HG03378 (cell line): Measurements from ENCODE around the gene DNAJB2.
A peak's percentile ranks its signal among the peaks of the same experiment; 100 is the strongest.
"Not testable (repeated sequence)": the region's sequence is repeated elsewhere in the genome, so short reads cannot be mapped to it uniquely, and the experiment has no call there.

Experiments used
- ATAC-seq: cut with Tn5 transposase; IDR thresholded peaks from one replicate; pipeline ENCODE4 v1.9.1; 2021; ENCODE audit warnings: mild to moderate bottlenecking, moderate library complexity; ENCODE audit not compliant: unreplicated experiment

DNAJB2 gene

DNA sequence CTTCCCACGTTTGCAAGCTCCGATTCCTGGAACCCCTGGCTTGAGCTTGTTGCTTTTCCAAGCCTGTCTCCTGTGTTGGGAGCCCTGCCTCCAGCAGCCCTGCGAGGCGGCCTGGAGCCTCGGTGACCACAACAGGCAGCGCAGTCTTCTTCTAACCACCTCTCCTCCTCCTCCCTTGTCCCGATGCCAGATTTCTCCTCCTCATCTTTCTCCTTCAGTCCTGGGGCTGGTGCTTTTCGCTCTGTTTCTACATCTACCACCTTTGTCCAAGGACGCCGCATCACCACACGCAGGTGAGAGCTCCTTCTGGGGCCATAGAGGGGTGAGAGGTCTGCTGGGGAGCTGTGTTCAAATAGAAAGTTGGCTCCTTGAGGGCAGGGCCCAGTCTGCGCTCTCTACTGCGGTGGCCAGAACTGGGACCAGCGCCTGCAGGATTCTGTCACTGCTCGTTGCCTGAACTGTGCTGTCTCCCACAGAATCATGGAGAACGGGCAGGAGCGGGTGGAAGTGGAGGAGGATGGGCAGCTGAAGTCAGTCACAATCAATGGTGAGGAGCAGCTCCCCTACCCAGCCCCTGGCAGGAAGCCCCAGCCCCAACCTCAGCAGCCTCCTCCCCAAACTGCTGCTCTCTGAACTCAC is 3.9 kb downstream of the DNAJB2 start:
- no peak for ATAC-seq

DNA sequence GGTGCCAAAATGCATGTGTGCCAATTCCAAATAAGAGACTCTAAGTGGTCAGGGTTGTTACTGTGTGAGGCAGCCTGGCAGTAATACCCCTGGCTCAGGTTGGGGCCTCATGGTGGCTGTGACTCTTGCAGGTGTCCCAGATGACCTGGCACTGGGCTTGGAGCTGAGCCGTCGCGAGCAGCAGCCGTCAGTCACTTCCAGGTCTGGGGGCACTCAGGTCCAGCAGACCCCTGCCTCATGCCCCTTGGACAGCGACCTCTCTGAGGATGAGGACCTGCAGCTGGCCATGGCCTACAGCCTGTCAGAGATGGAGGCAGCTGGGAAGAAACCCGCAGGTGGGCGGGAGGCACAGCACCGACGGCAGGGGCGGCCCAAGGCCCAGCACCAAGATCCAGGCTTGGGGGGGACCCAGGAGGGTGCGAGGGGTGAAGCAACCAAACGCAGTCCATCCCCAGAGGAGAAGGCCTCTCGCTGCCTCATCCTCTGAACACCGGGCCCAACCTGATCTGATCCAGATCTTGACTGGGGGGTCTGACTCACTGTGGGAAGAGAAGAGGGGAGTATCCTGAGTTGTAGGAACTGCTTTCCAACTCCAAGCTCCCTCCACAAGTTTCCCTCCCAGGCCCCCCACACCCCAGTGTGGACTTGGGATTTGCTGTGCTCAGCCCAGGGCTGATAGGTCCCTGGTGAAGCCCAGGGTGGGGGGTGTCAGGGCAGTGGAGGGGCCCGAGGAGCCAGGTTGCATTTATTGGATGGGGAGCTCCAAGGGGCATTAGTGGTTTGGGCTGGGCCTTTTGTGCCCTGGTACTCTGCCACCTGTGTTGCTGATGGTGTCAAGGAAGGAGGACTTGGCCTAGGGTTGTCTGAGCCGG is 5.6 kb downstream of the DNAJB2 start:
- ATAC-seq, result no peak

DNA sequence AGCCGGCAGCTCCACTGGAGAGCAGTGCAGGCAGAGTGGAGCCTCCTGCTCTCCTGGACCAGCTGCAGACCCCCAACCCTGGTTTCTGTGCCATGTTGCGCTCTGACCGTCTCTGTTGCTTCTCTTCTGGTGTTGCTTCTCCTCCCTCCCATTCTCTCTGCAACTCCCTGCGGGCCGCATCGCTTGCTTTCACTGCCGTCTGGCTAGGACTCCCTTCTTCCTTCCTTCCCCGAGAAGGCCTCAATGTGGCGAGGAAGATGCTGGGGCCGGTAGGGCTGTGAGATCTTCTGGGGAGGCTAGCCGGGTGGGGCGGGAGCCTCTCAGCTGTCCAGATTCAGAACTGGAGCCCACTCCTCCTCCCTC is 6.2 kb downstream of the DNAJB2 start:
- ATAC-seq, result no peak

DNA sequence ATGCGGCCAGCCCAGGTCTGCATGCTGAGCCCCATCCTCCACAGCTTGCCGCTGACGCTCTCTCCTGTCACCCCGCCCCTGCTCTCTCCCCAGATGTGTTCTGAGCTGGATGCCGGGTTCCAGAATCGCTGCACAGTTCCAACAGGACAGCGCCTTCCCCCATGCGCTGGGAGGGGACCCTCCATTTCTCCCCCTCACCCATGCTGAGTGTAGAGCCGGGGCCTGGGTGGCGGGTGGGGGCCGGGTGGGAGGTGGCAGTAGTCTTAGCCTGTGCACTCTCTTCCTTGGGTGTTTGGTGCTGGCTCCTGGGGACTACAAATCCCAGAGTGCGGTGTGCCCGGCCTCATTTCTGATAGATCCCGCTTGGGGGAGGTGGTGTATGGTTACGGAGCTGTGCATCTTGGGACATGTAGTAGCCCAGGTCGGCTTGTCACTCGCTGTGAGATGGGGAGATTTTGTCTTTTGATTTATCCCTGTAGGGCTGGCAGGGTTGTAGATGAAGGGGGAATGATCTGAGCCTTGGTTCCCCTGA is 6.8 kb downstream of the DNAJB2 start:
- ATAC-seq, result no peak

DNA sequence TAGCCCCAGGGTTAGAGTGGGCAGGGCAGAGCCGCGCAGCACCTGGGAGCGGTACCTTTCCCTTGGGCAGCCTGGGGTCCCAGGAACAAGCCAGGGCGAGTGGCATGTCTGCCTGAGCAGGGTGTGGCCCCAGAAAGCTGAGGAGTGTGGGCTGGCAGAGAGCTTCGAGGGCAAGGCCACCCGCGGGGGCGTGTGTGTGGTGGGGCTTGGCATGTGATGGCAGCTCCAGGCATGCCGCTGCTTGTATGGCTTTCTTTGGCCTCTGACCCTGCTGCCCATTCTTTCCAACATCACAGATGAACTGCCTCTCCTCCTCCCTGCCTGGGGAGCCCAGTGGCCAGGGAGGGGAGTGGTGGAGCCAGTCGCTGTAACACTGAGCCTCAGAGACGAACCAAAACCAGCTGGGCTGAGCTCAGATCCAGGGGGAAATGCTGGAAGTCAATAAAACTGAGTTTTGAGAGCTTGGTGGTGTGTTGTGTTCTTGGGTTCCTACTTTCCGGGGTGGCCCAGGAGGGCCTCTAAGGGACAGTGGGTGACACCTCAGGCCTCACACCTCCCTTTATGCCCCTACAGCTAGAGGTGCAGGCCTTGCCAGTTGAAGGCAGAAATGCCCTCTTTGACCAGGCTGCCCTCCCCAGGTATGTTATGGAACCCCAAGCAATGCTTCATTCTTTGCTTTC is 7.4 kb downstream of the DNAJB2 start:
- no peak for ATAC-seq

DNA sequence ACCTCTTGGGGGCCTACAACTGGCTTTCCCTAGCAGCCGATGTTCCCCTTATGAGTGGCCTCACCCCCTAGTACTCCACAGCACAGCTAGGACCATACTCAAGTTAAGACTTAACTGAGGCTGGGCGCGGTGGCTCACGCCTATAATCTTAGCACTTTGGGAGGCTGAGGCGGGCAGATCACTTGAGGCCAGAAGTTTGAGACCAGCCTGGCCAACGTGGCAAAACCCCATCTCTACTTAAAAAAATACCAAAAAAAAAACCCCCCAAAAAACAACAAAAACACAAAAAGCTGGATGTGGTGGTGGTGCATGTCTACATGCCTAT is 7.9 kb downstream of the DNAJB2 start:
- ATAC-seq, result not testable (repeated sequence)

DNA sequence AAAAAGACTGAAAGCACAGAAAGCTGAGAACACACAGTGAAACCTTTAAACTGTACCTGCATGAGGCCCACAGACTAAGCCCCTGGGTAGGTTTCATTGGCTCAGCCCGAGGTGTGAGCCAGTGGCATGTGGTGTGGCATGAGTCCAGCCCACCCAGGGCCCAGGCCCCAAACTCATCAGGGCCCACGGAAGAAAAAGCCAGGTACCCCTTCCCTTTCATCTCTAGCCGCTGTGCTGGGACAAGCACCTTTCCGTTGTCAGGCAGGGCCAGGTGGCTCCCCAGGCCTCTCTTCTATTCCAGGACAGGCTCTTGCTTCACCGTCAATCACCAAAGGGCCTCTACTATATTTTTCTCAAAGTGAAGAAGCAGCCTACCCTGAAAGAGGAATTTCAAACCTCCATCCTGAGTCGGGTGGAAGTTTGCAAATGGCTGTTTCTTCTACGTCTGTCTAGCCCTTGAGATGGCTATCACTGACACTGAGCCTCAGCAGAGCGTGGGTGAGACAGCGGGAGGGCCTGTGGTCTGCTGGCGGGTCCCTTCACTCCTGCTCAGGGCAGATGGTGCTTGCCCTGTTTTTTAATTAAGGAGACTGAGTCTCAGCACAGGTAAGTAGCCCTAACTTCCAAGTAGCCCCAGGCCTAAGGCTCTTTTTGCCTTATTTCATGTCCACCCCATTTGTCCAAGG is 8.6 kb downstream of the DNAJB2 start:
- no peak for ATAC-seq

DNA sequence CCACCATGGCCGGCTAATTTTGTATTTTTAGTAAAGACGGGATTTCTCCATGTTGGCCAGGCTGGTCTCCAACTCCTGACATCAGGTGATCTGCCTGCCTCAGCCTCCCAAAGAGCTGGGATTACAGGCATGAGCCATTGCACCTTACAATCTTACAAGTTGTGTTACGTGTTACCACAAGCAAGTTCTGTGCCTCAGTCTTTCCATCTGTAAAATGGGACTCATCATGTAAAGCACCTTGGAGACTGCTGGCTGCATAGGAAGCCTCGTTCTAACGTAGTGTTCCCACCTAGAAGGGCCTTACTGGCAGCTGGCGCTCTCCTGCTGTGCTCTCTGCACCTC is 10.0 kb downstream of the DNAJB2 start:
- ATAC-seq, result no peak

GRCh38 chr2:219289537-219290361 is 10.6 kb downstream of the DNAJB2 start:
- ATAC-seq, result no peak

DNA sequence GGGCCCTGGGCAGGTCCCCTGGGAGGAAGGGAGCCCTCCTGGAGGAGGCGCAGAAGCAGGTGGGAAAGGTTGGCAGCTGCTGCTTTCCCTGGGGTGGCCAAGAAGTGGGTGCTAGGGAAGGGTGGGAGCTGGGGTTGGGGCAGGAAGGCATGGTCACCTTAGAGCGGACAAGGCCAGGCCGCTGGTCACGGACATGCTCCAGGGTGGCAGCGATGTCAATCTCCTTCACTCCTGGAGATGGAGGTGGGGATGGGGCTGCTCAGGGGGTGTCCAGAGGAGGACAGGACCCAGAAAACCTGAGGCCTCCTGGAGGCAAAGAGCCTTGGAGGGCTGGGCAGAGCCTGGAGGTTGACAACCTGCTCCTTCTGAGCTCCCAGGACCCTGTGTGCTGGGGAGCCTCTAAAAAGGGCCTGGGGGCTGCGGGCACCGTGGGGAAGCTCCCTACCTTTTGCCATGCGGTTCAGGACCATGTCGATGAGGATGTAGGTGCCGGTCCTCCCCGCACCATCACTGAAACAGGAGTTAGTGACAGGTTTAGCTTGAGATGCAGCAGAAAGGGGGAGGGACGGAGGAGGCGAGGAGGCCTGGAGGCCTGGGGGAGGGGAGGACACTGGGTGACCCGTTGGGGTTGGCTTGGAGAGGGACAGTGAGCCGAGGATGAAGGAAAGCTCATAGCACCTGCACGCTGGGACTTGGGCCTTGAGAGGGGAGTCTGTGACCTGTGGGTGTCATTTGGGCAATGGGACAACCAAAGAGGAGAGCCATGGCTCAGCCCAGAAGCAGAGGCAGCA is 11.4 kb downstream of the DNAJB2 start:
- ATAC-seq, result no peak

- ATAC-seq, result no peak
Observed at GRCh38 chr2:219291394-219291793, 12.2 kb downstream of the DNAJB2 start.

GRCh38 chr2:219291910-219292490 is 12.8 kb downstream of the DNAJB2 start:
- ATAC-seq, result no peak

- ATAC-seq, result no peak
Observed at GRCh38 chr2:219292616-219293015, 13.4 kb downstream of the DNAJB2 start.

- no peak for ATAC-seq
Observed at GRCh38 chr2:219293736-219294231, 14.6 kb downstream of the DNAJB2 start.

DNA sequence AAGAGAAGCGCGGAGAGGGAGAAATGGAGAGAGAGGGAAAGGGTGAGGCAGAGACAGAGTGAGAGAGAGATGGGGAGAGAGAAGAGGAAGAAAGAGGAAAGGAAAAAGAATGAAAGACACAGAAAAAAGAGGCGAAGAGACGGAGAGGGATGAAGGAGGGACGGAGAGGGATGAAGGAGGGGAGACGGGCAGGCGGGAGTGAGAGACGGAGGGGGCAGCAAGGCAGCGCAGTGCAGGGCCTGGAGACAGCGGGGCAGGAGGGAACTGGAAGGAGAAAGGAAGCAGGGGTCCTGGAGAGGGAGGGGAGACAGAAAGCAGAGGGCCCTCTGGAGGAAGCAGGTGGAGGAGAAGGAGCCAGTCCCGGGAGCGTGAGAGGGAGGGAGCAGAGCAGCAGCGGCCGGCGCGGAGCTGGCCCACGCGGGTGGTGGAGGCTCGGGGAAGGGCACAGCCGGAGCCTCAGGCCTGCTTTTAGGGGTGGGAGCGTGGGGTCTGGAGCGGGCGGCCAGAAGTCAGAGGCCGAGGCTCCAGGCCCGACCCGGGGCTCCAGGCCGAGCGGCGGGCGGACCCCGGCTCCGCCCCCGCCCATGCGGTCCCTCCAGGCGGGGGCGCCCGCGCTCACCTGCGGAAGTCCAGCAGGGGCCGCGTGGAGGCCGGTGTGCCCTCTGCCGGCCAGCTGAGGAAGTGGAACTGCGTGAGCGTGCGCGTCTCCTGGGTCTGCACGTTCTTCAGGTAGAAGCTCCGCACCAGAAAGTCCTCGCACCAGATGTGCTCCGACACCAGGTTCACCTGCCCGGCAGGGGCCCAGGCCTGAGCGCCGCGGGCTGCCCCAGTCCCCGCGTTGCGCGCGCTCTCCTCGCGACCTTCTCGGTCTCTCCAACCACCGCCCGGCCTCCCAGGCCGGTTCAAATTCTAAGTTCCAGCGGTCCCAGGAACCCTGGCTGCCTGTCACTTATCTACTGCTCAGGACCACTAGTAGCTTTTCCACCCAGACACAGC is 15.5 kb downstream of the DNAJB2 start:
- ATAC-seq, result peak; percentile 74

GRCh38 chr2:219296142-219296541 is 17.0 kb downstream of the DNAJB2 start:
- no peak for ATAC-seq

- ATAC-seq, result no peak
Observed at GRCh38 chr2:219296631-219297391, 17.6 kb downstream of the DNAJB2 start.
